AG08396 (cell line): Measurements from ENCODE around the gene PCYT1A.

Experiments
- DNase-seq: peaks from one replicate; pipeline ENCODE4 v3.0.0; 2012; ENCODE audit warnings: low spot score, mixed read lengths

Gene PCYT1A

GRCh38 chr3:196236223-196236622 lies 51.3 kb downstream of the PCYT1A start:
- no peak for DNase-seq

- no peak for DNase-seq
Measured at GRCh38 chr3:196235452-196236122, 51.9 kb downstream of the PCYT1A start.

- DNase-seq, result no peak
Measured at GRCh38 chr3:196232882-196233251, 54.7 kb downstream of the PCYT1A start.

GRCh38 chr3:196232154-196232881 lies 55.2 kb downstream of the PCYT1A start:
- DNase-seq, result no peak

- peak; percentile 70 for DNase-seq
Measured at GRCh38 chr3:196227629-196228493, 59.7 kb downstream of the PCYT1A start.

- DNase-seq, result no peak
Measured at GRCh38 chr3:196227121-196227561, 60.4 kb downstream of the PCYT1A start.

- no peak for DNase-seq
Measured at GRCh38 chr3:196225763-196226364, 61.7 kb downstream of the PCYT1A start.

- DNase-seq, result no peak
Measured at GRCh38 chr3:196225086-196225485, 62.4 kb downstream of the PCYT1A start.

GRCh38 chr3:196222876-196223595 lies 64.5 kb downstream of the PCYT1A start:
- no peak for DNase-seq

- no peak for DNase-seq
Measured at GRCh38 chr3:196220991-196221390, 66.5 kb downstream of the PCYT1A start.

GRCh38 chr3:196220587-196220986 lies 66.9 kb downstream of the PCYT1A start:
- no peak for DNase-seq

- no peak for DNase-seq
Measured at GRCh38 chr3:196219970-196220311, 67.6 kb downstream of the PCYT1A start.

GRCh38 chr3:196219194-196219969 lies 68.1 kb downstream of the PCYT1A start:
- peak; percentile 89 for DNase-seq

GRCh38 chr3:196218155-196218712 lies 69.3 kb downstream of the PCYT1A start:
- no peak for DNase-seq

GRCh38 chr3:196217307-196218154 lies 70.0 kb downstream of the PCYT1A start:
- DNase-seq, result no peak

- no peak for DNase-seq
Measured at GRCh38 chr3:196216681-196217211, 70.8 kb downstream of the PCYT1A start.

- no peak for DNase-seq
Measured at GRCh38 chr3:196216089-196216564, 71.4 kb downstream of the PCYT1A start, which contains the start of gene SLC51A. TSS of gene SLC51A (plus strand) at chr3:196216534. CDS start at chr3:196216713, 179 bp downstream.

- DNase-seq, result no peak
Measured at GRCh38 chr3:196215493-196216020, 72.0 kb downstream of the PCYT1A start.
